ENCODE data around the gene SCARB1.

DNA sequence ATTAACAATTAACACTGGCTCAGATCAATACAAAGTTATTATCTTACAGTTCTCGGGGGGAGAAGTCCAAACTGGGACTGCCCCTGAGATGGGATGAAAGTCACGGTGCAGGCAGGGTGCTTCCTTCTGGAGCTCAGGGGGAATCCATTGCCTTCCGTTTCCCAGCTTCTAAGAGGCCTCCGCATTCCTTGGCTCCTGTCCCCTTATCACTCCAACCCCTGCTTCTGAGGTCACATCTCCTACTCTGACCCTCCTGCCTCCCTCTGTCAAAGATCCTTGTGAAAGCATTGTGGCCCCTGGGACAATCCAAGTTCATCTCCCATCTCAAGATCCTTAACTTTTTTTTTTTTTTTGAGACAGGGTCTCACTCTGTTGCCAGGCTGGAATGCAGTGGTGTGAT is 30.8 kb downstream of the SCARB1 start:
- TF ChIP-seq, protein P1, sequence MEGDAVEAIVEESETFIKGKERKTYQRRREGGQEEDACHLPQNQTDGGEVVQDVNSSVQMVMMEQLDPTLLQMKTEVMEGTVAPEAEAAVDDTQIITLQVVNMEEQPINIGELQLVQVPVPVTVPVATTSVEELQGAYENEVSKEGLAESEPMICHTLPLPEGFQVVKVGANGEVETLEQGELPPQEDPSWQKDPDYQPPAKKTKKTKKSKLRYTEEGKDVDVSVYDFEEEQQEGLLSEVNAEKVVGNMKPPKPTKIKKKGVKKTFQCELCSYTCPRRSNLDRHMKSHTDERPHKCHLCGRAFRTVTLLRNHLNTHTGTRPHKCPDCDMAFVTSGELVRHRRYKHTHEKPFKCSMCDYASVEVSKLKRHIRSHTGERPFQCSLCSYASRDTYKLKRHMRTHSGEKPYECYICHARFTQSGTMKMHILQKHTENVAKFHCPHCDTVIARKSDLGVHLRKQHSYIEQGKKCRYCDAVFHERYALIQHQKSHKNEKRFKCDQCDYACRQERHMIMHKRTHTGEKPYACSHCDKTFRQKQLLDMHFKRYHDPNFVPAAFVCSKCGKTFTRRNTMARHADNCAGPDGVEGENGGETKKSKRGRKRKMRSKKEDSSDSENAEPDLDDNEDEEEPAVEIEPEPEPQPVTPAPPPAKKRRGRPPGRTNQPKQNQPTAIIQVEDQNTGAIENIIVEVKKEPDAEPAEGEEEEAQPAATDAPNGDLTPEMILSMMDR (IDR thresholded peaks at IDR 0.05; ENCODE audit: low read depth, low read length, poor library complexity, severe bottlenecking) = no peak
- TF ChIP-seq EZH2phosphoT487 (IDR thresholded peaks at IDR 0.05; ENCODE audit: borderline replicate concordance, low read length) = no peak
